Esophagus squamous epithelium (tissue), 4 donors: ENCODE results near the gene SIL1.

Experiments used
- CTCF ChIP-seq, 6 experiments: fragments of 450-650 bp in 4 of 6; fragments of 200-600 bp in 2 of 6; sonication (generic) in 2 of 6; IDR thresholded peaks; one replicate each; pipeline ENCODE4 v1.5.1; 2016 to 2019; ENCODE audit warnings: antibody characterized with exemption in 6 of 6, mild to moderate bottlenecking in 4 of 6, moderate library complexity in 4 of 6
- POLR2A ChIP-seq, 4 donors: fragments of 450-650 bp; IDR thresholded peaks; one replicate each; pipeline ENCODE4 v1.6.1; 2017; ENCODE audit warnings: antibody characterized with exemption in 4 of 4, mild to moderate bottlenecking in 4 of 4, moderate library complexity in 3 of 4

GRCh38 chr5:139167063-139167462 is 31.1 kb downstream of the SIL1 start:
- TF ChIP-seq CTCF (IDR thresholded peaks at IDR 0.05) (no peak), POLR2A (IDR thresholded peaks at IDR 0.05) (no peak)
